Upper lobe of left lung (tissue), 6 donors: ENCODE measurements around the gene NEK10. TPM values are rescaled to one million over a fixed set of nuclear protein-coding genes. Genes with fewer than 3 reads are reported as not detected.

Experiments
- ATAC-seq, 2 donors: fragments of 200-7000 bp; cut with Tn5 transposase; one replicate each; pipeline ENCODE4 v1.9.1; 2022; ENCODE audit warnings: mild to moderate bottlenecking in 2 of 2, moderate library complexity in 2 of 2; ENCODE audit not compliant: low FRiP score in 2 of 2
- DNase-seq, 2 donors: peaks; one replicate each; pipeline ENCODE4 v3.0.0-alpha.2; 2019 to 2020
- H3K27ac ChIP-seq, 4 donors: fragments of 200-600 bp; sonication (generic); one replicate each; pipeline ENCODE4 v1.5.1; 2016 to 2019
- H3K27me3 ChIP-seq, 4 donors: fragments of 200-600 bp; sonication (generic); one replicate each; pipeline ENCODE4 v1.5.1; 2017 to 2019
- H3K36me3 ChIP-seq, 4 donors: fragments of 200-600 bp; sonication (generic); one replicate each; pipeline ENCODE4 v1.5.1; 2016 to 2019
- H3K4me1 ChIP-seq, 4 donors: fragments of 200-600 bp; sonication (generic); one replicate each; pipeline ENCODE4 v1.5.1; 2018 to 2019
- H3K4me3 ChIP-seq, 4 donors: fragments of 200-600 bp; sonication (generic); one replicate each; pipeline ENCODE4 v1.5.1; 2017 to 2019; ENCODE audit warnings: mild to moderate bottlenecking in 2 of 4, moderate library complexity in 1 of 4
- H3K9me3 ChIP-seq, 4 donors: fragments of 200-600 bp; sonication (generic); one replicate each; pipeline ENCODE4 v1.5.1; 2018 to 2019
- EP300 ChIP-seq, 4 donors: sonication (generic); formaldehyde crosslinking; IDR thresholded peaks; one replicate each; pipeline ENCODE4 v1.5.1; 2017; ENCODE audit warnings: antibody characterized with exemption in 4 of 4, control low read depth in 2 of 4
- POLR2A ChIP-seq, 4 donors: fragments of 450-650 bp; IDR thresholded peaks; one replicate each; pipeline ENCODE4 v1.5.1; 2016 to 2017; ENCODE audit warnings: antibody characterized with exemption in 4 of 4, mild to moderate bottlenecking in 2 of 4
- POLR2AphosphoS5 ChIP-seq, 2 donors: sonication (generic); formaldehyde crosslinking; IDR thresholded peaks; one replicate each; pipeline ENCODE4 v1.5.1; 2017; ENCODE audit warnings: antibody characterized with exemption in 2 of 2
- WGBS, 2 donors: methylation state at CpG; one replicate each; pipeline ENCODE4 v1.1.5; 2017 to 2018; 5-methylcytosine and 5-hydroxymethylcytosine counted together
- small RNA-seq, 4 donors: library from RNA; depleted of rRNA; stranded (forward); fragments of <200 nt; gene quantifications; one replicate each; pipeline ENCODE3, GENCODE V24; 2016
- total RNA-seq, 6 donors: library from RNA; depleted of rRNA in 4 of 6; stranded (reverse); fragments of >200 nt in 4 of 6; gene quantifications; one replicate each; pipeline versions ENCODE4 v1.1.0 to v1.2.1, GENCODE V29; 2016 to 2021
- TF ChIP-seq, protein P1 (sequence below), 6 experiments: fragments of 450-650 bp in 4 of 6; fragments of 200-600 bp in 2 of 6; sonication (generic) in 2 of 6; IDR thresholded peaks; one replicate each; pipeline ENCODE4 v1.5.1; 2016 to 2019; ENCODE audit warnings: antibody characterized with exemption in 6 of 6
- donor health status: DM: no; HTN: no; CAD: no; lungs with moderate emphysema.
- donor health status: DM: no; HTN: yes; CAD: no; lungs with severe emphysema.

NEK10 gene
- total RNA-seq, 6 donors from 2014 or later: 0.29 to 85.3 (median 12.1) TPM

- 58 to 68% methylated on average over 2 of the region's 2 CpGs for WGBS, 2 donors
- H3K9me3 ChIP-seq: no peaks in the 10 kb centered on the region
Observed at GRCh38 chr3:27060336-27060735, 308.8 kb downstream of the NEK10 start.

More at GRCh38 chr3:27060336-27060735, 308.8 kb downstream of the NEK10 start:
- no peaks in the 10 kb centered on the region for H3K36me3 ChIP-seq
- H3K27ac ChIP-seq: no peak overlapping the region
- TF ChIP-seq POLR2A (IDR thresholded peaks at IDR 0.05) (no peak), POLR2AphosphoS5 (IDR thresholded peaks at IDR 0.05) (no peak), EP300 (IDR thresholded peaks at IDR 0.05) (no peak)
- TF ChIP-seq, protein P1, sequence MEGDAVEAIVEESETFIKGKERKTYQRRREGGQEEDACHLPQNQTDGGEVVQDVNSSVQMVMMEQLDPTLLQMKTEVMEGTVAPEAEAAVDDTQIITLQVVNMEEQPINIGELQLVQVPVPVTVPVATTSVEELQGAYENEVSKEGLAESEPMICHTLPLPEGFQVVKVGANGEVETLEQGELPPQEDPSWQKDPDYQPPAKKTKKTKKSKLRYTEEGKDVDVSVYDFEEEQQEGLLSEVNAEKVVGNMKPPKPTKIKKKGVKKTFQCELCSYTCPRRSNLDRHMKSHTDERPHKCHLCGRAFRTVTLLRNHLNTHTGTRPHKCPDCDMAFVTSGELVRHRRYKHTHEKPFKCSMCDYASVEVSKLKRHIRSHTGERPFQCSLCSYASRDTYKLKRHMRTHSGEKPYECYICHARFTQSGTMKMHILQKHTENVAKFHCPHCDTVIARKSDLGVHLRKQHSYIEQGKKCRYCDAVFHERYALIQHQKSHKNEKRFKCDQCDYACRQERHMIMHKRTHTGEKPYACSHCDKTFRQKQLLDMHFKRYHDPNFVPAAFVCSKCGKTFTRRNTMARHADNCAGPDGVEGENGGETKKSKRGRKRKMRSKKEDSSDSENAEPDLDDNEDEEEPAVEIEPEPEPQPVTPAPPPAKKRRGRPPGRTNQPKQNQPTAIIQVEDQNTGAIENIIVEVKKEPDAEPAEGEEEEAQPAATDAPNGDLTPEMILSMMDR (IDR thresholded peaks at IDR 0.05): no peak
- no peak for ATAC-seq
- DNase-seq: no peak
- no peaks in the 10 kb centered on the region for H3K27me3 ChIP-seq
- H3K4me1 ChIP-seq: no peaks in the 10 kb centered on the region
- no peak overlapping the region for H3K4me3 ChIP-seq

Small RNA genes lying within 50 kb of the gene (small RNA-seq; reads per million reads assigned to genes)
- gene MINOS1P3: 0 reads per million in 4 donors
- 0 reads per million in 4 donors for gene RNU6-342P

Other genes with a start within 250 kb of the NEK10 start
- gene SLC4A7, start 115.0 kb upstream of the NEK10 start, total RNA-seq: 10 to 100 TPM; 11.8 to 40.5 (median 19.6) TPM